HG03025 (cell line): ENCODE data around the gene BRAF.
"Not testable (repeated sequence)": the region's sequence is repeated elsewhere in the genome, so short reads cannot be mapped to it uniquely, and the experiment has no call there.

Experiments
- ATAC-seq: cut with Tn5 transposase; IDR thresholded peaks from one replicate; pipeline ENCODE4 v1.9.1; 2021; ENCODE audit warnings: mild to moderate bottlenecking, moderate library complexity; ENCODE audit not compliant: unreplicated experiment, low FRiP score

Gene BRAF

DNA sequence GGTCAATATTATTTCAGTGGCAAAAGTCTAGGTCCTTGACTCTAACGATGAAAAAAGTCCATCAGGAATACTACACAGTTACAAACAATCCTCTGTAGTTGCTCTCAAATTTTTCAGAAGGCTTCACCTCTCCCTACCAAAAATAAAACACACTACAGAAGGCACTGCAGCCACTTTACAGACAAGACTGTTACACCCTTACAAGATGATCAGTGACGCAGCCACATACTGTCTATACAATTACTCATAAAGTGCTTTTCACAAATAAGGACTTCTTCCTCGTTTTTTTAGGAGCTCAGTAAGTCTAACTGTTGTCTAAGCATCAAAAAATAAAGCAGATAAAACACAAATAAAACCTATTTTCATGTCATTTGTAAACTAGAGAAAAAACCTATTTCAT lies 201.2 kb downstream of the BRAF start:
- no peak for ATAC-seq

DNA sequence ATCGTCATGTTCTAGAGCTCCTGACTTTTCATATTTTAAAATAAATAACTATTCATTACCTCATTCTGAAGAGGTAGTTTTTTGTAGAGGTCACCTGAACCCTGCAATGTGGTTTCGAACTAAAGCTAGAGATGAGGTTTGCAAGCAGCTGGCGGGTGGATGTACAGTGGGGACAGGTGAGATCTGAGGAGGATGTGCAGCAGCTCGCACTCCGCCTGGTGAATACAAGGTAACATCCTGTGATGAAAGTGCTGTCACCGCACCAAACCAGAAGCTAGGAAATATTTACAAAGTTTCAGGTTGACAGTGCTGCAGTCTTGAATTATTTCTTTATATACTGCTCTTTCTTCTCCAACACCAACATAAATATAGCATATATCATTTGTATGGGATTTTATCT lies 201.7 kb downstream of the BRAF start:
- no peak for ATAC-seq

DNA sequence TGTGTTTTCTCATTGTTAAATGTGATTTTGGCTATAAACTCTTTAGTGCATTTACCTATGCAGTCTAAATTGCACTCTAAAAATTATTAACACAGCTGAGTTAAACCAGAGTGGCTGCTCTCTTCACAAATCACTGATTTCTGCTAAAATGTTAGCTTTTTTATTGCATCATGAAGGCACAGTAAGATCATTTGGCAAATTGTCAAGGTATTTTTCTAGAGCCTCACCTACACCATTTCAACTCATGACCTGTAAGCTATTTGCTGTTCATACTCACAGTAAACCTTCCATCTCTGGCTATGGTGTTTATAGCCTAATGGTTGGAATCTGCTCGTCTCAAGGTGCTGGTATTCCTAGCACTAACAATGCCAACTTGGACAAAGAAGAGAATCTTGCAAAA lies 202.5 kb downstream of the BRAF start:
- no peak for ATAC-seq

DNA sequence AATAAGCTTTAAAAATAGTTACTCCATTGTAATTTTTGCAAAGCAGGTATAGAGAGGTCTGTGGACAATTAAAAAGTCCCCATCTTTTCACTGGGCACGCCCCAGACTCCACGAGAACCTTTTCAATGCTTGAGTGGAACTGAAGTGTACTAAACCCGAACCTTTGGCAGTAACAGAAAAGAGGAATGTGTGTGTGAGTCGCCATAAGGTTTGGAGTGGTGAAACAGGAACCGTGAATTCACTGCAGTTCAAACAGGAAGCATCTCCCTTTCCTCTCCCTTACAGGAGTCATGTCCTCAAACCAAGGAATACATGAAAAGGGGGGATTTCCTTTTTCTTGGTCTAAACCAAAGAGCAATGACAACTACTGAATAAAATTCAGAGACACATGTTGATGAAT lies 205.0 kb downstream of the BRAF start:
- no peak for ATAC-seq

DNA sequence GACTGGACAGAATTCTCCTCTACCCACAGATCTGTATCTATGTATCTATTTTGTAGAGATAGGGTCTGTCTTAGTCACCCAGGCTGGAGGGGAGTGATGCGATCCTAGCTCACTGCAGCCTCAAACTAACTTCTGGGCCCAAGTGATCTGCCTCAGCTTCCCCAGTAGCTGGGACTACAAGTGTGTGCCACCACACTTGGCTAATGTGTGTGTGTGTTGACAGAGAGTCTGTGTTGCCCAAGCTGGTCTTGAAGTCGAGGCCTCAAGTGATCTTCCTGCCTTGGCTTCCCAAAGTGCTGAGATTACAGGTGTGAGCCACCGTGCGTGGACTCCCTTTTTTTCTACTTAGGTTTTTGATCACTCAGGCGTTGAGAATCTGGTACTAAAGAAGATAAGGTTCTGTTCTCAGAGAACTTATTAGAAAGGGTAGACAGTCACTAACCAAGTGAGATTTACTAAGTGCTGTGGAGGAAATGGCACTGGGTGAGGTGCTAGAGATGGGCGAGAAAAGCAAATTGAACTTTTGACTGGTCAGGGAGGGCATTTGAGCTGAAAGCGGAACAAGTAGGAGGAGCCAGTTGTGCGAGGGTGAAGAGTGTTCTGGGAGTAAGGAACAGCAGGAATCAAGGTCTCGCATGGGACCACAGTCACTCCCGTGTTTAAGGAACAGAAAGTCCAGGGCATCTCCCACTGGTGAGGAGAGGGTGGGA lies 210.2 kb downstream of the BRAF start:
- ATAC-seq: no peak

- ATAC-seq: not testable (repeated sequence)
These were observed 212.3 kb downstream of the BRAF start for GRCh38 chr7:140712392-140712791.

- ATAC-seq: not testable (repeated sequence)
These were observed 216.0 kb downstream of the BRAF start for GRCh38 chr7:140708764-140709163.

- no peak for ATAC-seq
These were observed 217.6 kb downstream of the BRAF start for GRCh38 chr7:140707132-140707531.

GRCh38 chr7:140704205-140704604 lies 220.5 kb downstream of the BRAF start:
- ATAC-seq: no peak

- ATAC-seq: no peak
These were observed 222.0 kb downstream of the BRAF start for GRCh38 chr7:140702774-140703173.

DNA sequence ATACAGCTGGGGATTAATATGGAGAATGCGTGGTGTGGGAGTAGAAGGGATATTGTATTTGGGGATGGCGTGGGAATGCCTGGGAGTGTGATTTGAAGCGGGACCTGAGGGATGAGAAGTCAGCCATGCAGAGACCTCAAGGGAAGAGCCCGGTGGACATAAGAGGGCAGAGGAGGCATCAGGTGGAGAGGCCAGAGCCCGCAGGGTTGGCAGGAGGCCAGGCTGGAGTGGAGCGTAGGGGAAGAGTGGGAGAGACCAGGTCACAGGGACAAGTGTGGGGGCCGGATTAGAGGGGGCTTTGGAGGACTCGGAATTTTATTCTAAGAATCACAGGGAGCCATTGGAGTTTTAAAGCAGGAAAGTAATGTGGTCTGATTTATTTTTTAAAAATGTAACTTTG lies 226.3 kb downstream of the BRAF start:
- ATAC-seq: no peak

DNA sequence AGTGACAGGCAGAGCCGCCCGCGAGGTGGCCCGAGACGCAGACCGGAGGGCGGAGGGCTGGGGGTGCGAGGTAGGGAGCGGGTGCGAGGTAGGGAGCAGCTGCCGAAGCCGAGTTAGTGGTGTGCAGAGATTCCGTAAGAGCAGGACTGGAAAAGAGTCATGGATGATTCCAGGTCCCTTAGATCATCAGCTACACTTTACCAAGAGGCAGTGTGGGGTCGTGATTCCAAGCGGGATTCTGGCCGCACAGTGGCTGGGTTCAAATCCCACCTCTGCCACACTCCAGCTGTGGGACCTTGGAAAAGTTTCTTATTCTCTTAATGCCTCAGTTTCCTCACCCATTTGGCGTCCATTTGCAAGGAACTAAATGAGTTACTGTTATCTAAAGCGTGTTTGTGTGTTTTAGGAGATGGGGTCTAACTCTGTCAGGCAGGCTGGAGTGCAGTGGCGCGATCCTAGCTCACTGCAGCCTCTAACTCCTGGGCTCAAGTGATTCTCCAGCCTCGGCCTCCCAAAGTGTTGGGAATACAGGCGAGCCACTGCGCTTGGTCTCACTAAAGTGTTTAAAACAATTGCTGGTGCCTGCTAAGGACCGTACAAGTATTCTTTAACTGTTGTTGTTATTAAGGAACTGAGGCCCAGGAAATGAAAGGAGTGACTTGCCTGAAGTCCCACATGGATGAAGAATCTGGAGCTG lies 227.1 kb downstream of the BRAF start:
- no peak for ATAC-seq

- ATAC-seq: peak; percentile 87
These were observed 227.9 kb downstream of the BRAF start, which contains the start of gene NDUFB2 for GRCh38 chr7:140696680-140697446. TSS of gene NDUFB2 (plus strand) at chr7:140696708. CDS start at chr7:140696745, 37 bp downstream.

DNA sequence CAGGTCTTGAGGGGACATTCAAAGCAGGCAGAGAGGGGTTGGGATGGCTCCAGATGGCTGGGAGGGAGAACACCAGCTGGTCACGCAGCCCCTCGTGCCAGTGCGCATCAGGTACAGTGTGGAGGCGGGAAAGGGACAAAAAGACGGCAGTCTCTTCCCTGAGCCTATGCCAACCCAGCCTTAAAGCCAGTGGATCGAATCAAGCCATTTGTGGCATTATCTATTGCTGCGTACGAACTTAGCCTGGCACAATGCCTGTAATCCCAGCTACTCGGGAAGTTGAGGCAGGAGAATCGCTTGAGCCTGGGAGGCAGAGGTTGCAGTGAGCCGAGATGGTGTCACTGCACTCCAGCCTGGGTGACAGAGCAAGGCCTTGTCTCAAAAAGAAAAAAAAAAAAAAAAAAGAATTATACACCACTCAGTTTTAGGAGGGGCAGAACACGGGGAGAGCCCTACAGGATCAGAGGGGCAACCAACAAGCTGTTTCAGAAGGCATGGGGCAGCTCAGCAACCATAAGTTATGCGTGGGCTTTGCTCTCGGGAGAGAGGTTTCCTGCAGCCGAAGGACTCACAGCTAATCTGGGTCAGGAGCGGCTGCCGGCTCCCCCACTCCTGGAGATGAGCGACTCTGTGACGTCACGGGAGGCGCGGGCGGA lies 228.6 kb downstream of the BRAF start:
- peak; percentile 90 for ATAC-seq

- no peak for ATAC-seq
These were observed 229.3 kb downstream of the BRAF start for GRCh38 chr7:140695381-140695780.

DNA sequence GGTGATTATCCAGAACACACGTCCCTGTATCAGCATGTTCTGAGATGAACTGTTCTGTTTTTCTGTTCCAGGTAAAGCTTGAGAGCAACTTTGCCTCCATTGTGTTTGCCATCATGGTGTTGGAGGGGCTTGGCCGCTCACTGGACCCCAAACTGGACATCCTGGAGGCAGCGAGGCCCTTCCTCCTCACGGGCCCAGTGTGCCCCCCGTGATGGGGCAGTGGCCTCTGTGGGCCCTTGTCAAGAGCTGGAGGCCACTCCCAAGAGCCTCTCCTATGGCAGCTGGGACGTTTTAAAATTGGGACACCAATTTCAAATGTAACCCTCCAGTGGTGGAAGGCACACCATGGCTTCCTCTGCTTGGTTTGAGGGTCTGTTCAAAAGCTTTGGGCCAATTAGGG lies 230.1 kb downstream of the BRAF start:
- ATAC-seq: no peak

GRCh38 chr7:140693849-140694248 lies 230.9 kb downstream of the BRAF start:
- not testable (repeated sequence) for ATAC-seq

DNA sequence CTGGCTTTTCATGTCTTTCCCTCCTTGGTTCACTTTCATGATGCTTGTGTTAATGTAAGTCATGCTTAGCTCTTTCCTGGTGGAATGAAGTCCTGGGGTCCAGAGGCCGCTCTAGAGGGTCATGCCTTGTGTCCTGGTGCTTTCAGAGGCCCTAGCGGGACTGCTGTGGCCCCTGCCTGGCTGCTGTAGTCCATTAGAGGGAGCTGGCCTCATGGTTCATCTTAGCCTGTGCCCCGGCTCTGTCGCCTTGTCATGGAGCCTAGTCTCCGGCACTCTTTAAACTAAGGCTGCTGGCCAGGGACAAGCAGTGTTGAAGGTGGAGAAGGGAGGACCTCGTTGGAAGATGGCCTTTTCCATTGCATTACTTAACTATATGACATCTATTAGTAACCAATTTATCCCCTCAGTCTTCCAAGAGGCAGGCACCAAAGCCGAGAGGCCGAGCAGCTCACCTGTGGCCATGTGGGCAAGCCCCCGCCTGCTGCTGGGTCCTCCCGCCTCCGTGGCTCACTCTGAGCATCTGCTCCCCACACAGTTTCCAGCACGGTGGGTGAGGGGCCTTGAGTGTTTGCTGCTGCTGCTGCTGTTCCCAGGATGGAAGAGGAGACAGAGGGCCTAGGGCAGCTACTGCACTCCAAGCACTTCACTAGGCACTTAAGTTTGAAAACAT lies 233.2 kb downstream of the BRAF start:
- no peak for ATAC-seq

DNA sequence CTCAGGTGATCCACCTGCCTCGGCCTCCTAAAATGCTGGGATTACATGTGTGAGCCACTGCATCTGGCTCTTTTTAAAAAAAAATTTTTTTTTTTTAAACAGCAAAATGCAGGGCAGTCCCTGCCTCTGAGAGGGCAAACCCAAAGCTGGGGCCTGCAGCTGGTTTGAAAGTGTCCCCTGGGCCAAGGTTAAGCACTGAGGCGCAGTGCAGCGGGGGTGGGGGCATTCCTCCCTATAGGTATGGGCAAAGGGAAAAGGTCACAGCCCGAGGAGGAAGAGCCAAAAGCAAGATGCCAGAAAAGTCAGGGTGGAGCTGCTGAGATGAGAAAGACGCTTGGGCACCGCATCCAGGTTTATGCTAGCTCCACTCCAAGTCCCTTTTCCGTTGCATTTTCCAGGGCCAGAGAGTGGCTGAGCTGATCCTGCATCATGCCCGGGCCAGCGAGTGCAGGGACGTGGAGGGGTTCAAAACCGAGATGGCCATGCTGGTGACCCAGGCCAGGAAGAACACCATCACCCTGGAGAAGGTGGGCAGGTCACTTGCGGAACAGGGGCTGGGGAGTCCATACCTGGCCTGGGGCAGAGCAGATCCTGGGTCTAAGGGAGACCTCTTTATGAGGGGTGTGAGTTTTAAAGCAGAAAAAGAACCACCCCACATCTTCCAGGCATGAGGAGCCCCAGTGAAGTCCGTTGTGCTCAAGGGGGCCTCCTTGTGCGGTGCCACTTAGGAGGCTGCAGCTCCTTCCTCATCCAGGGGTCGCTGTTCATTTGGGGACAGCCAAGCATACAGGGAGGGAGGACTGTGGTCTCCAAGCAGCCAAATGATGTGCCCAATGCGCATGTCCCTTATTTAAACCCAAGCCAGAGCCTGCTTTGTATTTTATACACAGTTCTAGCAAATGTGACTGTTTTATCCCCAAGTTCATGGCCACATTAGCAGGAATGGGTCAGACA lies 235.3 kb downstream of the BRAF start:
- ATAC-seq: no peak
